ENCODE results near the gene MAP6. TPM values are rescaled to one million over a fixed set of nuclear protein-coding genes. Genes with fewer than 3 reads are reported as not detected.

The MAP6 gene
- total RNA-seq (2014; rRNA removed; shearing (Covaris generic); ENCODE audit: low replicate concordance): 3.0 and 4.9 TPM in 2 replicates

- no peak for DNase-seq
- H3K4me2 ChIP-seq (ENCODE audit: low read depth, low read length, poor library complexity, severe bottlenecking): no peak within 1 kb of the TSS
- H3K9me3 ChIP-seq (ENCODE audit: low read length): no peaks in the 10 kb centered on the region
- H3K36me3 ChIP-seq (ENCODE audit: insufficient read depth, low read length): no peaks in the 10 kb centered on the region; the same call in 1 of the 2 replicates
- H2AFZ ChIP-seq (ENCODE audit: low read length): no peak within 1 kb of the TSS
- no peak within 1 kb of the TSS for H3K27ac ChIP-seq (ENCODE audit: low read length)
- no peaks in the 10 kb centered on the region for H3K79me2 ChIP-seq (ENCODE audit: low read length)
- no peak within 1 kb of the TSS for H3K9ac ChIP-seq (ENCODE audit: low read length)
- no peaks in the 10 kb centered on the region for H3K4me1 ChIP-seq (ENCODE audit: low read length)
- H3K9me2 ChIP-seq (replicated peaks; ENCODE audit: insufficient read depth, low read length): no peaks in the 10 kb centered on the region
- H3K4me3 ChIP-seq (ENCODE audit: low read length): no peak within 1 kb of the TSS
- H4K20me1 ChIP-seq (ENCODE audit: insufficient read depth, low read depth, low read length): no peaks in the 10 kb centered on the region
- H3K27me3 ChIP-seq (ENCODE audit: low read length): no peaks in the 10 kb centered on the region
These were observed at the start of gene MAP6 for GRCh38 chr11:75668451-75669297. TSS of gene MAP6 (minus strand) at chr11:75669038. CDS start at chr11:75668369, 669 bp downstream.

DNA sequence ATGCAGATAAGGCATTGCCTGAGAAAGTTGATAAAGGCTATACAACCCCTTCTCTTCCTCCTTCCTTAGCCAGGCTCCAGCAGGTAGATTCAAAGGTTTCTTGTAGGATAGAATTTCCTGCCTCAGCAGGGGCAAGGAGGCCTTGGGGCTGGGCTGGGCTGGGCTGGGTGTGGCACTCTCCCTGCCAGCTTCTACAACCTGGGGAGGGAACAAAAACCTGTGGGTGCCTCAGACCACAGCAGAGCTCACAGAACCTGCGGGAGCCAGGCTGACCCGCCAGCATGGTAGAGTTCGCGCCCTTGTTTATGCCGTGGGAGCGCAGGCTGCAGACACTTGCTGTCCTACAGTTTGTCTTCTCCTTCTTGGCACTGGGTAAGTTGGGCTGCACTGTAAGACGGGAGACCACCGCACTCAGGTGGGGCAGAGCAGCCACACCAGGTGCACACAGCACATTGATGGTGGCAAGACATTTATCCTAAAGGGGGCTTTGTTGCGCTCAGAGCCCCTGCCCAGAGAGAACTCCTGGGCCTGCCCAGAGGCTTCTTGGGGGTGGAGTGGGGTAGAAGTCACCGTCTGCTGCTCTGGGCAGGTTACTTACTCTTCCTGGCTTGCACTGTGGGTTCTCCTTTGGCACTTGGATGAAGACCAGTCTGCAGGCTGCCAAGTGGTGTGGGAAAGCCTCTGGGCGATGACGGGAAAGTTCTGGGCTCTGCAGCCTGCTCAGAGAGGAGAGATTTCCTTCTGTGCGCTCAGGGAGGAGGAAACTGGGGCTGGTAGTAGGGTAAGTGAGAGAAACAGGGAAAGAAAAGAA is 49.0 kb upstream of the MAP6 start, which contains the start of gene MOGAT2:
Gene MOGAT2 (plus strand): TSS at position 231 of the 811 bp plus-strand sequence. CDS start 51 bp downstream, at position 282.
- no peak within 1 kb of the TSS for H3K4me2 ChIP-seq (ENCODE audit: low read depth, low read length, poor library complexity, severe bottlenecking)
- H3K27ac ChIP-seq (ENCODE audit: low read length): no peak within 1 kb of the TSS
- no peak within 1 kb of the TSS for H3K4me3 ChIP-seq (ENCODE audit: low read length)
- no peak within 1 kb of the TSS for H3K9ac ChIP-seq (ENCODE audit: low read length)
- H3K4me1 ChIP-seq (ENCODE audit: low read length): no peaks in the 10 kb centered on the region
- H3K27me3 ChIP-seq (ENCODE audit: low read length): no peaks in the 10 kb centered on the region
- no peaks in the 10 kb centered on the region for H4K20me1 ChIP-seq (ENCODE audit: insufficient read depth, low read depth, low read length)
- no peak within 1 kb of the TSS for H2AFZ ChIP-seq (ENCODE audit: low read length)
- H3K79me2 ChIP-seq (ENCODE audit: low read length): no peaks in the 10 kb centered on the region
- H3K36me3 ChIP-seq (ENCODE audit: insufficient read depth, low read length): no peaks in the 10 kb centered on the region
- no peaks in the 10 kb centered on the region for H3K9me2 ChIP-seq (replicated peaks; ENCODE audit: insufficient read depth, low read length)
- no peak for DNase-seq
- no peaks in the 10 kb centered on the region for H3K9me3 ChIP-seq (ENCODE audit: low read length)

DNA sequence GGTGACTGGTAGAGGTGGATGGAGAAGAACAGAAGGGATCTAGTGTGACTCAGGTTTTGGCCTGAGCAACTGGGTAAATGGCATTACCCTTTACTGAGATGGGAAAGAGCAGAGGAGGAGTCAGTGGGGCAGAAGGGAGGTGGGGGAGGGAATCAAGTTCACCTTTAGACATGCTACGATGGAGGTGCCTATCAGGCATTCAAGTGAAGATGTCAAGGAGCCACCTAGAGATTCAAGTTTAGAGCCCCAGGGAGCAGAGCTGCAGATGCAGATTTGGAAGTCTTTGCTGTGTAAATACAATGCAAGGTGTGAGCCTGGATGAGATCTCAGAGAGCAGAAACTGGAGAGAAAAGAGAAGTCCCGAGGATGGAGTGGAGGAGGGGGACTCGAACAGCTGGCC is 47.8 kb upstream of the MAP6 start:
- Histone ChIP-seq H3K27me3 (ENCODE audit: low read length) (no peaks in the 10 kb centered on the region), H3K4me2 (ENCODE audit: low read depth, low read length, poor library complexity, severe bottlenecking) (no peak overlapping the region)

DNA sequence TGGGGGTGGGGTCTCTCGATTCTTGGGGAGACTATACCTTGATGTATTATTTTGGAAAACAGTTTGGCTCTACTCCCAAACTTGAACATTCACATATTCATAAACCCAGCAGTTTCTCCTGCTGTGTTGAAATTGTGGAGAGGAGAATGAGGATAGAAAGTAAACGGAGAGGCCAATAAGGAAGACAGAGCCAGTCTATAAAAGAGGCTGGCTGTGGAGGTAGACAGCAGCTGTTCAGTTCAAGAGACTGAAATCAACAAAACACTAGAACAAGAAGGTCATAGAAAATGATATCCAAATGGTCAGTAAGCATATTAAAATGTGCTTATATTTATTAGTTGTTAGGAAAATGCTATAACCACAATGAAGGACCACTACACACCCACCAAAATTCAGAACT is 46.9 kb upstream of the MAP6 start:
- Histone ChIP-seq H3K9me2 (replicated peaks; ENCODE audit: insufficient read depth, low read length) (no peaks in the 10 kb centered on the region), H3K36me3 (ENCODE audit: insufficient read depth, low read length) (no peaks in the 10 kb centered on the region), H3K4me1 (ENCODE audit: low read length) (no peaks in the 10 kb centered on the region), H4K20me1 (ENCODE audit: insufficient read depth, low read depth, low read length) (no peaks in the 10 kb centered on the region), H3K9ac (ENCODE audit: low read length) (no peak overlapping the region), H3K4me2 (ENCODE audit: low read depth, low read length, poor library complexity, severe bottlenecking) (no peak overlapping the region), H3K9me3 (ENCODE audit: low read length) (no peaks in the 10 kb centered on the region), H3K27ac (ENCODE audit: low read length) (no peak overlapping the region), H3K4me3 (ENCODE audit: low read length) (no peak overlapping the region), H2AFZ (ENCODE audit: low read length) (no peak overlapping the region), H3K27me3 (ENCODE audit: low read length) (no peaks in the 10 kb centered on the region), H3K79me2 (ENCODE audit: low read length) (no peaks in the 10 kb centered on the region)
- no peak for DNase-seq

More for the DNA sequence above, 47.8 kb upstream of the MAP6 start:
- DNase-seq: no peak
- H3K9me3 ChIP-seq (ENCODE audit: low read length): no peaks in the 10 kb centered on the region
- no peaks in the 10 kb centered on the region for H4K20me1 ChIP-seq (ENCODE audit: insufficient read depth, low read depth, low read length)
- H3K4me3 ChIP-seq (ENCODE audit: low read length): no peak overlapping the region
- H3K27ac ChIP-seq (ENCODE audit: low read length): no peak overlapping the region
- no peak overlapping the region for H2AFZ ChIP-seq (ENCODE audit: low read length)
- no peaks in the 10 kb centered on the region for H3K79me2 ChIP-seq (ENCODE audit: low read length)
- no peaks in the 10 kb centered on the region for H3K4me1 ChIP-seq (ENCODE audit: low read length)
- no peaks in the 10 kb centered on the region for H3K36me3 ChIP-seq (ENCODE audit: insufficient read depth, low read length)
- H3K9ac ChIP-seq (ENCODE audit: low read length): no peak overlapping the region
- H3K9me2 ChIP-seq (replicated peaks; ENCODE audit: insufficient read depth, low read length): no peaks in the 10 kb centered on the region

DNA sequence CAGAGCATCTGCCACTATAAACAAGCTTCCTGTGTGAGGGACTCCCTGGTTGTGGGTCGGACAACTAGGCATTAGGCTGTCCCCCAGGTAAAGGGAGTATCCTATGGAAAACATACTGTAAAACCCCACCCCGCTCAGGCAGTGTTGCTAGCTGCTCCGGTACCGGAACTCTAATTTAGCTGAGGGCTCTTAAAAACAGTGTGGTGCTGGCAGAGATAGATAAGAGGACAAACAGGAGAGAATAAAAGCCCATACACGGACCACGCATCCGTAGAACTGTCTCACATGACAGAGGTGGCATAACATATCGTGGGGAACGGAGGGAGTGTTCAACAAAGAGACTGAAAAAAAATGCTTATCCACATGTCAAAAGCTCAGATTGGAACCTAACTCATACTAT is 45.4 kb upstream of the MAP6 start:
- no peaks in the 10 kb centered on the region for H3K9me2 ChIP-seq (replicated peaks; ENCODE audit: insufficient read depth, low read length)
- no peaks in the 10 kb centered on the region for H3K9me3 ChIP-seq (ENCODE audit: low read length)
- H3K36me3 ChIP-seq (ENCODE audit: insufficient read depth, low read length): no peaks in the 10 kb centered on the region
- no peak overlapping the region for H2AFZ ChIP-seq (ENCODE audit: low read length)
- no peak overlapping the region for H3K4me3 ChIP-seq (ENCODE audit: low read length)
- no peak overlapping the region for H3K4me2 ChIP-seq (ENCODE audit: low read depth, low read length, poor library complexity, severe bottlenecking)
- no peak for DNase-seq
- H3K4me1 ChIP-seq (ENCODE audit: low read length): no peaks in the 10 kb centered on the region
- H3K27me3 ChIP-seq (ENCODE audit: low read length): no peaks in the 10 kb centered on the region
- no peak overlapping the region for H3K27ac ChIP-seq (ENCODE audit: low read length)
- H3K9ac ChIP-seq (ENCODE audit: low read length): no peak overlapping the region
- H3K79me2 ChIP-seq (ENCODE audit: low read length): no peaks in the 10 kb centered on the region
- H4K20me1 ChIP-seq (ENCODE audit: insufficient read depth, low read depth, low read length): no peaks in the 10 kb centered on the region

DNA sequence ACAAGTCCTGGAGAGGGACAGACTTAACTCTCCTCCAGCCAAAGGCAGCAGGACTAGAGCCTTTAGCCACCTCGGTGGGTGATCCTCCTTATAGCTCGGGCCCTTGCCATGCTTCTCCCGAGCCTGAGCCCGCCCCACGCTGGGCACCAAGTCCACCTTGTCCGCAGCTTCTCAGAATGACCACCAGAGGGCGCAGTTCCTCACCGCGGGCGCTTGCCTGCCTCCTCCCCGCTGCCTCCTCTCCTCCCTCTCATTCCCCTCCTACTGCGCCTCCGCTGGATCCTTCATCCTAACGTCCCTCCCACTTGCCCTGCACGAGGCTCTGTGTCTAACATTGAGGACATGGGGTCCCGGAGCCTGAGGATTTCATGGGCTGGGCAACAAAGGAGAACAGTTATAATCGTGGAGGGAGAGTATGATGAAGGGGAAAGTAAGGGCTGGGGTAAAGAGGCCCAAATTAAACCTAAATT is 37.5 kb upstream of the MAP6 start:
- H3K9me3 ChIP-seq (ENCODE audit: low read length): no peaks in the 10 kb centered on the region
- DNase-seq: peak; percentile 85
- no peaks in the 10 kb centered on the region for H3K27me3 ChIP-seq (ENCODE audit: low read length)
- H3K4me2 ChIP-seq (ENCODE audit: low read depth, low read length, poor library complexity, severe bottlenecking): no peak overlapping the region
- H3K27ac ChIP-seq (ENCODE audit: low read length): no peak overlapping the region
- no peaks in the 10 kb centered on the region for H3K79me2 ChIP-seq (ENCODE audit: low read length)
- no peak overlapping the region for H3K4me3 ChIP-seq (ENCODE audit: low read length)
- no peaks in the 10 kb centered on the region for H3K4me1 ChIP-seq (ENCODE audit: low read length)
- no peaks in the 10 kb centered on the region for H4K20me1 ChIP-seq (ENCODE audit: insufficient read depth, low read depth, low read length)
- H2AFZ ChIP-seq (ENCODE audit: low read length): no peak overlapping the region
- no peaks in the 10 kb centered on the region for H3K9me2 ChIP-seq (replicated peaks; ENCODE audit: insufficient read depth, low read length)
- no peak overlapping the region for H3K9ac ChIP-seq (ENCODE audit: low read length)
- no peaks in the 10 kb centered on the region for H3K36me3 ChIP-seq (ENCODE audit: insufficient read depth, low read length)

DNA sequence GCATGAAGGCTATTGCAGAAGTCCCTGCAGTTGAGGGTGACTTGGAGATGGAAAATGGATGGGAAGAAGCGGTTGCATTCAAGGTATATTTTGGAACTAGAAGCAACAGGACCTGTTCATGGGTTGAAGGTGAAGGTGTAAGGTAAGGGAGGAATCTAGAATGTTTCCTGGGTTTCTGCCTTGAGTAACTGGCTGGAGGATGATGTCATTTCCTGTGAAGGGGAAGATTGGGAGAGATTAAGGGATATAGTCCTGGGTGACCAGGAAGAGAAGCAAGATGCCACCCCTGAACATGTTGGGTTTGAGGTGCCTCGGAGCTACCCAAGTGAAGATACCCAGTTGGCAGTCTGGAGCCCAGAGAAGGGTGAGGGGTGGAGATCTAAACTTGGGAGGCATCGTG is 36.7 kb upstream of the MAP6 start:
- Histone ChIP-seq H3K4me2 (ENCODE audit: low read depth, low read length, poor library complexity, severe bottlenecking) (no peak overlapping the region), H3K9me3 (ENCODE audit: low read length) (no peaks in the 10 kb centered on the region), H3K27ac (ENCODE audit: low read length) (no peak overlapping the region), H3K36me3 (ENCODE audit: insufficient read depth, low read length) (no peaks in the 10 kb centered on the region), H4K20me1 (ENCODE audit: insufficient read depth, low read depth, low read length) (no peaks in the 10 kb centered on the region), H3K9ac (ENCODE audit: low read length) (no peak overlapping the region), H3K4me1 (ENCODE audit: low read length) (no peaks in the 10 kb centered on the region), H3K9me2 (replicated peaks; ENCODE audit: insufficient read depth, low read length) (no peaks in the 10 kb centered on the region), H3K79me2 (ENCODE audit: low read length) (no peaks in the 10 kb centered on the region), H3K4me3 (ENCODE audit: low read length) (no peak overlapping the region), H2AFZ (ENCODE audit: low read length) (no peak overlapping the region), H3K27me3 (ENCODE audit: low read length) (no peaks in the 10 kb centered on the region)
- DNase-seq: no peak

DNA sequence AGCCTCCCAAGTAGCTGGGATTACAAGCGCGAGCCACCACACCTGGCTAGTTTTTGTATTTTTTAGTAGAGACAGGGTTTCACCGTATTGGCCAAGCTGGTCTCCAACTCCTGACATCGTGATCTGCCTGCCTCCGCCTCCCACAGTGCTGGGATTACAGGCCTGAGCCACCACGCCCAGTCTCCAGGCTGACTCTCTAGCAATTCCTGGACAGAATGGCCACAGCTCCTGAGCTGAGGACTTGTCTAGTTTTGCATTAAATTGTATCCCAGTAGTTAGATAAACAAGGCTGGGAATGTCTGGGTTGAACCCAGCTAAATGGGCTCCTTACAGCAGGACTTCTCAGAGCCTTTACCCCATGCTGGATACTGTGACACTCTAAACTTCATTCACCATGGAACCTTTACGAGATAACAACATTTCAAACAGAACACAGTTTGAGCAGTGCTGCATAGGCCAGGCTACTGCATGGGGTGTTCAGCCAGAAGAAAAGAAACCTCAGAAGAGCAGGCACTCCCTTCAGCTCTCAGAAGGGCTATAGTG is 34.9 kb upstream of the MAP6 start:
- Histone ChIP-seq H3K36me3 (ENCODE audit: insufficient read depth, low read length) (no peaks in the 10 kb centered on the region), H2AFZ (ENCODE audit: low read length) (no peak overlapping the region), H3K9me3 (ENCODE audit: low read length) (no peaks in the 10 kb centered on the region), H3K9me2 (replicated peaks; ENCODE audit: insufficient read depth, low read length) (no peaks in the 10 kb centered on the region), H3K79me2 (ENCODE audit: low read length) (no peaks in the 10 kb centered on the region), H3K4me3 (ENCODE audit: low read length) (no peak overlapping the region), H3K9ac (ENCODE audit: low read length) (no peak overlapping the region), H3K4me1 (ENCODE audit: low read length) (no peaks in the 10 kb centered on the region), H3K27me3 (ENCODE audit: low read length) (no peaks in the 10 kb centered on the region), H3K4me2 (ENCODE audit: low read depth, low read length, poor library complexity, severe bottlenecking) (no peak overlapping the region), H4K20me1 (ENCODE audit: insufficient read depth, low read depth, low read length) (no peaks in the 10 kb centered on the region), H3K27ac (ENCODE audit: low read length) (no peak overlapping the region)
- DNase-seq: no peak

All from Karpas-422 (cell line).